ENCODE measurements around the gene MEX3A. TPM values are rescaled to one million over a fixed set of nuclear protein-coding genes. Genes with fewer than 3 reads are reported as not detected.

Gene MEX3A
- total RNA-seq, 6 experiments from 2014 or later, result 1.4 to 3.1 (median 2.2) TPM

- no peak for TF ChIP-seq CTCF (IDR thresholded peaks at IDR 0.05)
- Mint-ChIP-seq H3K4me3 (no peak overlapping the region), H3K4me1 (ENCODE audit: low read depth) (peaks cover 55% of the 10 kb centered on the region), H3K27me3 (ENCODE audit: insufficient read depth) (peaks cover 6% of the 10 kb centered on the region), H3K27ac (peak overlapping the region; percentile 99), H3K9me3 (no peaks in the 10 kb centered on the region), H3K36me3 (ENCODE audit: low read depth) (no peaks in the 10 kb centered on the region; the same call in 1 of the 2 replicates)
- DNase-seq, result no peak
Observed at GRCh38 chr1:156097499-156098178, 15.4 kb upstream of the MEX3A start.

- Mint-ChIP-seq H3K9me3 (no peaks in the 10 kb centered on the region), H3K4me3 (peak overlapping the region; percentile 77), H3K36me3 (ENCODE audit: low read depth) (no peaks in the 10 kb centered on the region; the same call in 1 of the 2 replicates), H3K27ac (peak overlapping the region; percentile 99), H3K27me3 (ENCODE audit: insufficient read depth) (peaks cover 6% of the 10 kb centered on the region), H3K4me1 (ENCODE audit: low read depth) (peaks cover 47% of the 10 kb centered on the region)
- DNase-seq, result peak; percentile 80
- peak; percentile 98 for TF ChIP-seq CTCF (IDR thresholded peaks at IDR 0.05)
Observed at GRCh38 chr1:156096640-156097391, 14.6 kb upstream of the MEX3A start.

- H3K4me1 Mint-ChIP-seq (ENCODE audit: low read depth), result peaks cover 39% of the 10 kb centered on the region
- no peaks in the 10 kb centered on the region; the same call in 1 of the 2 replicates for H3K36me3 Mint-ChIP-seq (ENCODE audit: low read depth)
- no peak for DNase-seq
Observed at GRCh38 chr1:156095906-156096508, 13.7 kb upstream of the MEX3A start.

GRCh38 chr1:156091610-156092009 lies 9.3 kb upstream of the MEX3A start:
- H3K4me1 Mint-ChIP-seq (ENCODE audit: low read depth), result peaks cover 20% of the 10 kb centered on the region
- H3K27ac Mint-ChIP-seq, result no peak overlapping the region
- peaks cover 3% of the 10 kb centered on the region; the same call in 1 of the 2 replicates for H3K27me3 Mint-ChIP-seq (ENCODE audit: insufficient read depth)
- no peak overlapping the region for H3K4me3 Mint-ChIP-seq
- DNase-seq, result no peak
- no peak for TF ChIP-seq CTCF (IDR thresholded peaks at IDR 0.05)
- no peaks in the 10 kb centered on the region; the same call in 1 of the 2 replicates for H3K36me3 Mint-ChIP-seq (ENCODE audit: low read depth)
- H3K9me3 Mint-ChIP-seq, result no peaks in the 10 kb centered on the region

More at GRCh38 chr1:156095906-156096508, 13.7 kb upstream of the MEX3A start:
- no peak for TF ChIP-seq CTCF (IDR thresholded peaks at IDR 0.05)
- Mint-ChIP-seq H3K27me3 (ENCODE audit: insufficient read depth) (peaks cover 6% of the 10 kb centered on the region), H3K27ac (peak overlapping the region; percentile 99), H3K9me3 (no peaks in the 10 kb centered on the region), H3K4me3 (no peak overlapping the region)

- Mint-ChIP-seq H3K4me1 (ENCODE audit: low read depth) (peaks cover 20% of the 10 kb centered on the region), H3K4me3 (no peak overlapping the region), H3K36me3 (ENCODE audit: low read depth) (no peaks in the 10 kb centered on the region), H3K27me3 (ENCODE audit: insufficient read depth) (peaks cover 3% of the 10 kb centered on the region; the same call in 1 of the 2 replicates), H3K27ac (no peak overlapping the region), H3K9me3 (no peaks in the 10 kb centered on the region)
- TF ChIP-seq CTCF (IDR thresholded peaks at IDR 0.05), result peak; percentile 97
- peak; percentile 57 for DNase-seq
Observed at GRCh38 chr1:156090840-156091188, 8.5 kb upstream of the MEX3A start.

Data from HFFc6 (cell line).